ENCODE measurements around the gene CACNG5. TPM values are rescaled to one million over a fixed set of nuclear protein-coding genes. Genes with fewer than 3 reads are reported as not detected.
A peak's percentile ranks its signal among the peaks of the same experiment; 100 is the strongest.

The CACNG5 gene
- total RNA-seq, 1 donor from 2014 or later, result not detected

DNA sequence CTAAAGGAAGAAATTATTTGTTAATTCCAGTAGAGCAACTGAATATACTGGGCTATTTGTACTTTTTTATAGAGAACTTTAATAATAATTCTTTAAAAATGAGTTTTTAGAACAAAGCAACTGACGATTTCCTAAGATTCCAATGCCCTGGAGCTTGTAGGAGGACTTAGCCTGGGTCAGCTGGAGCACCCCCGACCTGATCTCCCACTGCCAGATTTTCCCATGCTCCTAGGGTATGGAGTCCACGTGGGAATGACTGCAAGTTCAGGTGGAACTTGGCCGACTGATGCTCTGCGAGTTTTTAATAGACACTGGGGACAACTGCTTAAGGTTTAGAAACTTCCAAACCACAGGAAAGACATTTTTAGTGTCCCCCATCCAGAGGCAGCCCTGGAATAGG lies 25.5 kb upstream of the CACNG5 start:
- intact Hi-C loops (cut with micrococcal nuclease), result no loop called here
- Mint-ChIP-seq H3K27me3 (ENCODE audit: insufficient read depth) (peaks cover 3% of the 10 kb centered on the region), H3K27ac (no peak overlapping the region), H3K4me3 (no peak overlapping the region), H3K36me3 (ENCODE audit: low read depth) (peaks cover 16% of the 10 kb centered on the region), H3K4me1 (ENCODE audit: low read depth) (no peaks in the 10 kb centered on the region), H3K9me3 (no peaks in the 10 kb centered on the region)
- no peak for DNase-seq (ENCODE audit: low spot score)

DNA sequence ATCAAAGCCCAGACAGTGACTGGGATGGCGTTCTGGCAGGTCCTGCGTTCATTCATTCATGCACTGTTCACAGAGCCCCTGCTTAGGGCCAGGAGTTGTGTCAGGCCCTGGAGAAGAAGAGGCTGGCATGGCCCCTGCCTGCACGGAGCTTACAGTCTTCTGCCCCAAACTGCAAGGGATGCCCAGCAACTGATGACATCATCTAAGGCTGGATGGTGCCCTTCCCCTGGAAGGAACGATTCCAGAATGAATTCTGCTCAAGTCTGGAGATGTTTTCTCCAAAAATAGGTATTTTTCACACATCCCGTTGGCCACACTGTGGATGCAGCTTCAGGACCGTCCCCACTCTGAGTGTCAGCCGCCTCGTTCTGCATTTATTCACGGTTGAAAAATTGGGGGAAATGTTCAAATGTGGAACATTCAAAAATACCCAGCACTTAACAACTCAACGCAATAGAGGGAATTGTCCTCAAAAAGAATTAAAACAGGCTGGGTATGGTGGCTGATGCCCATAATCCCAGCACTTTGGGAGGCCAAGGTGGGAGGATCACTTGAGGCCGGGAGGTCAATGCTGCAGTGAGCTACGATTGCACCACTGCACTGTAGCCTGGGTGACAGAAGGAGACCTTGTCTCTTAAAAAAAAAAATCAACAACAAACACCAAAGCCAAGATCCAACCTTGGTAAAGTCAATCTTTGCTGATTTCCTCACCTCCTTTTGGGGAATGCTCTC lies 23.8 kb upstream of the CACNG5 start:
- no peak overlapping the region for H3K4me3 Mint-ChIP-seq
- H3K27ac Mint-ChIP-seq, result no peak overlapping the region
- peaks cover 8% of the 10 kb centered on the region for H3K36me3 Mint-ChIP-seq (ENCODE audit: low read depth)
- no peak for DNase-seq (ENCODE audit: low spot score)
- no peaks in the 10 kb centered on the region for H3K4me1 Mint-ChIP-seq (ENCODE audit: low read depth)
- intact Hi-C loops (cut with micrococcal nuclease), result no loop called here
- peaks cover 3% of the 10 kb centered on the region for H3K27me3 Mint-ChIP-seq (ENCODE audit: insufficient read depth)
- H3K9me3 Mint-ChIP-seq, result no peaks in the 10 kb centered on the region

DNA sequence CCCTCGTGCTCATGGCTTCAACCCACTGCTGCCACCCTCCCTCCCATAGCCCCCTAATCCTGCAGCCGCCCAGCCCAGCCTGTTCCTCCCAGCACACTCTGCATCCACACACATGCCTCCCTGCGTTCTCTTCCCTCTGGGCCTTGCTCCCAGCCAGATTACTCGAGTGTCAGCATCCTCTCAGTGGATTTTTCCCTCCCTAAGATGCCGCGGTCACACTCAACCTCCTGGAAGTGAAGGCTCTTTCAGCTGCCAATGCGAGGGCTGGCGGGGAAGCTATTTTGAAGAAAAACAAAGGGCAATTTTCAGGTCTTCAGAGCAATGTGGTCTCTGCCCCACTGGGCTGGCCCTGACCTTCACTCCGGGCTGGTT lies 23.2 kb upstream of the CACNG5 start:
- Mint-ChIP-seq H3K4me3 (no peak overlapping the region), H3K27me3 (ENCODE audit: insufficient read depth) (peaks cover 3% of the 10 kb centered on the region), H3K27ac (no peak overlapping the region), H3K4me1 (ENCODE audit: low read depth) (no peaks in the 10 kb centered on the region), H3K9me3 (no peaks in the 10 kb centered on the region), H3K36me3 (ENCODE audit: low read depth) (peaks cover 7% of the 10 kb centered on the region)
- intact Hi-C loops (cut with micrococcal nuclease), result no loop called here
- no peak for DNase-seq (ENCODE audit: low spot score)

DNA sequence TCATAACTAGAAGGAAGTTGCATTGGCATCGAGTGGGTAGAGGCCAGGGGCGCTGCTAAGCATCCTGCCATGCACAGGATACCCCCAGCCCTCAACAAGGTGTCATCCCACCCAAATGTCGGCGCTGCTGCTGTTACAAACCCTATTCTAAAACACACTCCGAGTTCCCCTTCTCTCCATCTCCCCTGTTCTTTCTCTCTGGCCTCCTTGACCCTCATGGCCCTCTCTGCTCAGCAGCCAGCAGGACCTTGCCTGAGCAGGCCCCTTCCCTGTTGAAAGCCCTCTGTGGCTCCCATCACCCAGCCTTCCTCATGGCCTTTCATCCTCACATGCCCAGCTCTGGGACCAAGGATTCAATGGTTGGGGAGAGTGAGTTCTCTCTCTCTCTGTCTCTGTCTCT lies 22.3 kb upstream of the CACNG5 start:
- intact Hi-C loops (cut with micrococcal nuclease), result no loop called here
- peaks cover 5% of the 10 kb centered on the region for H3K36me3 Mint-ChIP-seq (ENCODE audit: low read depth)
- no peak overlapping the region for H3K4me3 Mint-ChIP-seq
- DNase-seq (ENCODE audit: low spot score), result no peak
- H3K9me3 Mint-ChIP-seq, result peaks cover 8% of the 10 kb centered on the region
- no peaks in the 10 kb centered on the region for H3K4me1 Mint-ChIP-seq (ENCODE audit: low read depth)
- peak overlapping the region; percentile 59 for H3K27ac Mint-ChIP-seq
- H3K27me3 Mint-ChIP-seq (ENCODE audit: insufficient read depth), result peaks cover 4% of the 10 kb centered on the region

DNA sequence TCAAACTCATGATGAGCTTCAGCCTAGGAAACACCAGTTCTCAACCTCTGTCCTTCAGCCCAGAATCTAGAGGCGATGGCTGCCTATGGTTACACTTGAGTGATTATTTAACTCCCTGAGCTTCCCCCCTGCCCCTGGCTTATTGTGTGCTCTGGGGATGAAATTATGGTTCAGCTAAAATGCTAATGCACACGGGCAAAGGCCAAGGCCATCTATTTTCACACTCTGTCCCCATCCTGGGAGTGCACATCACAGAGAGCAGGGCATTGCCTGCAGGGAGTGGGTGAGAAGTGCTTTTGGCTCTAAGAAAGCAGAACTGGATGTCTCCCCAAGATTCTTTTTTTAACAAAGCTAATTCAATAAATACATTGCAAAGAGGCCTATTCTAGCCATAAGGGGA lies 21.6 kb upstream of the CACNG5 start:
- intact Hi-C loops (cut with micrococcal nuclease), result no loop called here
- H3K4me3 Mint-ChIP-seq, result no peak overlapping the region
- peaks cover 3% of the 10 kb centered on the region for H3K36me3 Mint-ChIP-seq (ENCODE audit: low read depth)
- no peaks in the 10 kb centered on the region for H3K4me1 Mint-ChIP-seq (ENCODE audit: low read depth)
- H3K9me3 Mint-ChIP-seq, result peaks cover 12% of the 10 kb centered on the region
- H3K27ac Mint-ChIP-seq, result no peak overlapping the region
- peaks cover 4% of the 10 kb centered on the region for H3K27me3 Mint-ChIP-seq (ENCODE audit: insufficient read depth)
- no peak for DNase-seq (ENCODE audit: low spot score)

DNA sequence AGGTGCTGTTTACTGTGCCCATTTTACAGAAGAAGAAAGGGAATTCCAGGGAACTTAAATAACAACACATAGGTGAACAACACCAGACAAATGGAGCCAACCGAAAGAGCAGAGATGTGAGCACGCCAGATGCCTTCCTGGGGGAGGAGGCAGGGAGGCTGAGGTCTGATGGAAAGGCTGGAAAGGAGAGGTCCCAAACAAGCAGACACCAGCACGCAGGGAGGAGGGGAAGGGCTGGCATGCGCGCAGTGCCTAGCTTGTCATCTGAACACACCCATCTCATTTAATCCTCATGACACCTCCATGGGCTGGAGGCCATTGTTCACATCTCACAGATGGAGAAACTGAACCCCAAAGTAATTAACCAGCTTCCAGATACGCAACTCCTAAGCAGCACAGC lies 20.9 kb upstream of the CACNG5 start:
- peaks cover 1% of the 10 kb centered on the region for H3K36me3 Mint-ChIP-seq (ENCODE audit: low read depth)
- intact Hi-C loops (cut with micrococcal nuclease), result no loop called here
- no peak overlapping the region for H3K27ac Mint-ChIP-seq
- H3K4me3 Mint-ChIP-seq, result no peak overlapping the region
- H3K4me1 Mint-ChIP-seq (ENCODE audit: low read depth), result no peaks in the 10 kb centered on the region
- peaks cover 4% of the 10 kb centered on the region for H3K27me3 Mint-ChIP-seq (ENCODE audit: insufficient read depth)
- DNase-seq (ENCODE audit: low spot score), result no peak
- H3K9me3 Mint-ChIP-seq, result peaks cover 12% of the 10 kb centered on the region

DNA sequence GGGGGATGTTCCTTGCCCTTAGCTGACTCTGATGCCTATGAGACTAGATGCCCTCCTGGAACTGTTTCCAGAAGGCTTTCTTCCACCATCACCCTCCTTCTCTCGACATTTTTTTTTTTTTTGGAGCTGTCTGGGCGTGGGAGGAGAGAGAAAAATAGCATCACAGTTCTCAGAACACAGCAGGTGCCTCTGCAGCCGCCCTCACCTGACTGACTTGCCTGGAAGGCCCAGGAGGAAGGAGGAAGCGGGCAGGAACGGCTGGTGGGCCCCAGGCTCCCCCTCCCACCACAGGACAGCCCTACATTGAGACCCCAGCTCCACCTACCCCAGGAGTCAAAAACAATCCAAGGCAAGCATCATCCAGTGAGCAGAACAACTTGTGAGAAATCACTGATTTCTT lies 20.3 kb upstream of the CACNG5 start:
- no peak for DNase-seq (ENCODE audit: low spot score)
- peaks cover 4% of the 10 kb centered on the region for H3K27me3 Mint-ChIP-seq (ENCODE audit: insufficient read depth)
- H3K27ac Mint-ChIP-seq, result no peak overlapping the region

DNA sequence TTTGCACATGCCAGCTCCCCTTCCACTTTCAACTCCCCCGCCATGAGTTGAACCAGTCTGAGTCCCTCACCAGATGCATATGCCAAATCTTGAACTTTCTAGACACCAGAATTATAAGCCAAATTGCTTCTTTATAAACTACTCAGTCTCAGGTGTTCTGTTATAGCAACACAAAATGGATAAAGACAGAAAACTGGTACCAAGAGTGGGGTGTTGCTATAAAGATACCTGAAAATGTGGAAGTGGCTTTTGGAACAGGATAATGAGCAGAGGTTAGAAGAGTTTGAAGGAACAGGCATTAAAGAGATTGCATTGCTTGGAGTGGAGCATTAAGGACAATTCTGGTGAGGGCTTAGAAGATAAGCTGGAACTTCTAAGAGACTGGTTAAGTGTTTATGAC lies 17.2 kb upstream of the CACNG5 start:
- DNase-seq (ENCODE audit: low spot score), result no peak
- Mint-ChIP-seq H3K27ac (no peak overlapping the region), H3K27me3 (ENCODE audit: insufficient read depth) (peaks cover 4% of the 10 kb centered on the region), H3K4me1 (ENCODE audit: low read depth) (no peaks in the 10 kb centered on the region), H3K4me3 (no peak overlapping the region), H3K9me3 (peaks cover 12% of the 10 kb centered on the region), H3K36me3 (ENCODE audit: low read depth) (no peaks in the 10 kb centered on the region)
- intact Hi-C loops (cut with micrococcal nuclease), result no loop called here

More for the DNA sequence above, 20.3 kb upstream of the CACNG5 start:
- peaks cover 12% of the 10 kb centered on the region for H3K9me3 Mint-ChIP-seq
- H3K4me1 Mint-ChIP-seq (ENCODE audit: low read depth), result no peaks in the 10 kb centered on the region
- H3K4me3 Mint-ChIP-seq, result no peak overlapping the region
- intact Hi-C loops (cut with micrococcal nuclease), result no loop called here
- H3K36me3 Mint-ChIP-seq (ENCODE audit: low read depth), result peaks cover 1% of the 10 kb centered on the region

DNA sequence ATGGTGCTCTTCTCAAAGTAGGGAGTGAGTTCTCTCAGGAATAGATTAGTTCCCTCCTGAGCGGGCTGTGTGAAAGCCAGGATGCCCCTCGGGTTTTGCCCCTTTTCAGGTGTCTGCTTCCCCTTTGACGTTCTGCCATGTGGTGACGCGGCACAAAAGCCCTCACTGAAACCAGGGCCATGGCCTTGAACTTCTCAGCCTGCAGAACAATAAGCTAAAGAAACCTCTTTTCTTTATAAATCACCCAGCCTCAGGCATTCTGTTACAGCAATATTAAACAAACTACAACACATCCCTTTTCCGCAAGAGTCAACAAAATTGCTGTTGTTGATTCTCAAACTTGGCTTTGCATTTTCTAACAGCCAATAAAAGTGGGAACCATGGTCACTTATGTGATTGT lies 15.5 kb upstream of the CACNG5 start:
- Mint-ChIP-seq H3K4me3 (no peak overlapping the region), H3K27me3 (ENCODE audit: insufficient read depth) (peaks cover 5% of the 10 kb centered on the region), H3K9me3 (peaks cover 12% of the 10 kb centered on the region), H3K27ac (no peak overlapping the region), H3K36me3 (ENCODE audit: low read depth) (no peaks in the 10 kb centered on the region), H3K4me1 (ENCODE audit: low read depth) (no peaks in the 10 kb centered on the region)
- intact Hi-C loops (cut with micrococcal nuclease), result no loop called here
- no peak for DNase-seq (ENCODE audit: low spot score)

DNA sequence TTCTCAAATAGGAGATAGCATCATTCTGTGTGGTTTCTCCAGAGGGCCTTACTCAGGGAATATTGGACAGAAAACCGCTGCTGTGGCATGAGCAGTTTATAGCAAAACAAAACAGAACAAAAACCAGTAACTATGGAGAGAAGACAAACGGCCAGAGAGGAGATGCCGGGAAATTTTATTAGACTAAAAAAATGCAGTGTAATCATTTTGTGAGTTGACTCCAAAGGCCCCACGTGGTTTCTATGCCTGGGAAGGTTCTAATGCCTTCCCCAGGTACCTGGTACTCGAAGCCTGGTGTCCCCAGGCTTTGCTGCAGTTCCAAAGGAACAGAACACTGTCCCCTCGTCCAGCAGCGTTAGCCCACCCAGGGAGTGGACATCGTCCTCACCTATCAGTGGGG lies 12.9 kb upstream of the CACNG5 start:
- intact Hi-C loops (cut with micrococcal nuclease), result no loop called here
- Mint-ChIP-seq H3K4me1 (ENCODE audit: low read depth) (no peaks in the 10 kb centered on the region), H3K27ac (no peak overlapping the region), H3K27me3 (ENCODE audit: insufficient read depth) (peaks cover 6% of the 10 kb centered on the region), H3K4me3 (no peak overlapping the region), H3K36me3 (ENCODE audit: low read depth) (no peaks in the 10 kb centered on the region), H3K9me3 (peaks cover 10% of the 10 kb centered on the region)
- no peak for DNase-seq (ENCODE audit: low spot score)

DNA sequence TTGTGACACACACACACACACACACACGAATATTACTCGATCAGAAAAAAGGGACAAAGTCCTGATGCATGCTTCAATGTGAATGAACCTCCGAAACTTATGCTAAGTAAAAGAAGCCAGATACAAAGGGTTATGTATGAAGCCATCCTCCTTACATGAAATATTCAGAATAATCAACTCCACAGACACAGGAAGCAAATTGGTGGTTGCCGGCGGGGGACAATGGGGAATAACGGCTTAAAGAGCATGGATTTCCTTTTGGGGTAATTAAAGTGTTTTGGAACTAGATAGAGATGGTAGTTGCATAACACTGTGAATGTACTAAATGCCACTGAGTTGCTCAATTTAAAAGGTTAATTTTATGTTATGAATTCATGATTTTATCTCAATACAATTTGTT lies 8.1 kb upstream of the CACNG5 start:
- no peaks in the 10 kb centered on the region for H3K36me3 Mint-ChIP-seq (ENCODE audit: low read depth)
- H3K27ac Mint-ChIP-seq, result no peak overlapping the region
- intact Hi-C loops (cut with micrococcal nuclease), result no loop called here
- H3K4me3 Mint-ChIP-seq, result no peak overlapping the region
- H3K4me1 Mint-ChIP-seq (ENCODE audit: low read depth), result peaks cover 9% of the 10 kb centered on the region
- peaks cover 32% of the 10 kb centered on the region for H3K27me3 Mint-ChIP-seq (ENCODE audit: insufficient read depth)
- no peak for DNase-seq (ENCODE audit: low spot score)
- no peaks in the 10 kb centered on the region for H3K9me3 Mint-ChIP-seq

DNA sequence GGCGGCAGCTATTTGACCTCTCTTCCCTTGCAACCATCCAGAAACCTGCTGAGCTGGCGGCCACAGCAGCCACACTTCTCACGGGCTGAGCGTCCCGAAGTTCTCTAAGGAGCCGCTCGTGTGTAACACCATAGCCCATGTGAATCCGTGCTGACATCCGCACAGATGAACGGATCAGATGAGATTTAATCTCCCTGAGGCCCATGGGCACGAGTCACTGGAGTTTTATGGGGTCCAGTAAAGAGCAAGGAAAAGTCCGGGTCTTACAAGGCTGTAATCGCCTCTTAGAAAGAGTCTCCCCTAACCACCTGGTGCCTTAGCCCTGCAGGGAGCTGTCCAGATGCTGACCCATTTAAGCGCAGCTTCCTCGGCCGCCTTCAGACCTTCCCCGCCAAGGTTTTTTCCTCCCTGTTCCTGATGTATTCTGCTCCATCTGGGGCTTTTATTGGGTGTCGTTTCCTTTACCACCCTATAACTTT lies 5.5 kb upstream of the CACNG5 start:
- H3K9me3 Mint-ChIP-seq, result no peaks in the 10 kb centered on the region
- H3K36me3 Mint-ChIP-seq (ENCODE audit: low read depth), result no peaks in the 10 kb centered on the region
- peaks cover 9% of the 10 kb centered on the region for H3K4me1 Mint-ChIP-seq (ENCODE audit: low read depth)
- intact Hi-C loops (cut with micrococcal nuclease), result no loop called here
- peak; percentile 6 for DNase-seq (ENCODE audit: low spot score)
- H3K27me3 Mint-ChIP-seq (ENCODE audit: insufficient read depth), result peaks cover 41% of the 10 kb centered on the region
- H3K27ac Mint-ChIP-seq, result no peak overlapping the region
- no peak overlapping the region for H3K4me3 Mint-ChIP-seq

DNA sequence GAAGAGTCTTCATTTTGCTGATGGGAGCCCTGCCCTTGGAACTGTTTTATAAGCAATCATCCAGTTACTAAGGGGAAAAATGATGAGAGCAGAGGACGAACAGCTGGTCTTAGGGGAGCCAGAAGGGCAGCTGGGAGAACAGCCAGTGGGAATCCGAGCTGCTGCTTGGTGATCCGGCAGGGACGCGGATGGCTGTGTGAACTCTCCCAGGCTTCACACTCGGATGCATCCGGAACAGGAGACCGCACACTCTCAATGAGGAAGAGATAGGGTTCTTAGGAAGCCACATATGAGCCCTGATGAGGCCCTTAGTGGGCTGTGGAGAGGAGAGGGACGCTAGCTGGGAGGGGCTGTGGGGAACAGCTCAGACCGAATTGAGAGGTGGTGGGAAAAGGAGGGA lies 5.0 kb upstream of the CACNG5 start:
- H3K4me1 Mint-ChIP-seq (ENCODE audit: low read depth), result peaks cover 9% of the 10 kb centered on the region
- no peak overlapping the region for H3K27ac Mint-ChIP-seq
- intact Hi-C loops (cut with micrococcal nuclease), result no loop called here
- peaks cover 41% of the 10 kb centered on the region for H3K27me3 Mint-ChIP-seq (ENCODE audit: insufficient read depth)
- H3K4me3 Mint-ChIP-seq, result no peak overlapping the region
- H3K9me3 Mint-ChIP-seq, result no peaks in the 10 kb centered on the region
- no peaks in the 10 kb centered on the region for H3K36me3 Mint-ChIP-seq (ENCODE audit: low read depth)
- no peak for DNase-seq (ENCODE audit: low spot score)

DNA sequence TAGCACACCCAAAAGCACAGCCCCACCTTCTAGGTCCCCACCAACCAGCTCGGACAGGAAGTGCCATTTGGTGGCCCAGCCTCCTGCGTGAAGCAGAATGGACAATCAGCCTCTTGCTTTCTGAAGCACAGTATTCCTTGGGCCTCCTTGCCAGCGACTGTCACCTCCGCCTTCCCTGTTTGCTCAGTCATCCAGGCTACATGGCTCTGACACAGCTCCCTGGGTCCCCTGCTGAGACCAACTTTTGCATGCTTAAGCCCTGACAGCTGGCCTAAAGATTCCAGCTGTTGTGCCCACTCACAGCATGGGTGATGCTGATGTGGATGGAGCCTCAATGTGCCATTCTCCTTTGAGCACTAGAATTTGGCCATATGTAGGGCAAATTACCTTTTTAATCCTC lies 4.5 kb upstream of the CACNG5 start:
- H3K27ac Mint-ChIP-seq, result no peak overlapping the region
- no peaks in the 10 kb centered on the region for H3K36me3 Mint-ChIP-seq (ENCODE audit: low read depth)
- H3K4me3 Mint-ChIP-seq, result no peak overlapping the region
- no peak for DNase-seq (ENCODE audit: low spot score)
- no peaks in the 10 kb centered on the region for H3K9me3 Mint-ChIP-seq
- intact Hi-C loops (cut with micrococcal nuclease), result no loop called here
- H3K4me1 Mint-ChIP-seq (ENCODE audit: low read depth), result peaks cover 9% of the 10 kb centered on the region
- peaks cover 41% of the 10 kb centered on the region for H3K27me3 Mint-ChIP-seq (ENCODE audit: insufficient read depth)
